Peyer's patch (tissue), 4 donors: Measurements from ENCODE around the gene SEC14L2. TPM values are rescaled to one million over a fixed set of nuclear protein-coding genes. Genes with fewer than 3 reads are reported as not detected.

Experiments
- DNase-seq, 3 donors: peaks; one replicate each; pipeline ENCODE4 v3.0.0-alpha.2; 2017 to 2019
- H3K27ac ChIP-seq, 4 donors: fragments of 200-600 bp; sonication (generic); one replicate each; pipeline ENCODE4 v1.5.1; 2016 to 2019
- H3K27me3 ChIP-seq, 2 donors: fragments of 200-600 bp; sonication (generic); one replicate each; pipeline ENCODE4 v1.5.1; 2019
- H3K36me3 ChIP-seq, 3 donors: fragments of 200-600 bp; sonication (generic); one replicate each; pipeline ENCODE4 v1.5.1; 2016 to 2019
- H3K4me1 ChIP-seq, 4 donors: fragments of 200-600 bp; sonication (generic); one replicate each; pipeline ENCODE4 v1.5.1; 2016 to 2019
- H3K4me3 ChIP-seq, 4 donors: fragments of 200-600 bp; sonication (generic); 1 replicate in 3 of 4; 2 replicates in 1 of 4; pipeline ENCODE4 v1.5.1; 2016 to 2019; ENCODE audit warnings: mild to moderate bottlenecking in 1 of 4
- H3K9me3 ChIP-seq, 4 donors: fragments of 200-600 bp; sonication (generic); one replicate each; pipeline ENCODE4 v1.5.1; 2016 to 2019; ENCODE audit warnings: mild to moderate bottlenecking in 1 of 4
- CTCF ChIP-seq, 6 experiments: fragments of 450-650 bp in 4 of 6; fragments of 200-600 bp in 2 of 6; sonication (generic) in 1 of 6; IDR thresholded peaks; one replicate each; pipeline ENCODE4 v1.5.1; 2017 to 2019; ENCODE audit warnings: antibody characterized with exemption in 6 of 6, mild to moderate bottlenecking in 3 of 6, moderate library complexity in 1 of 6
- POLR2A ChIP-seq, 2 donors: fragments of 450-650 bp; IDR thresholded peaks; one replicate each; pipeline ENCODE4 v1.5.1; 2017; ENCODE audit warnings: antibody characterized with exemption in 2 of 2, mild to moderate bottlenecking in 2 of 2, moderate library complexity in 2 of 2
- total RNA-seq, 4 donors: library from RNA; depleted of rRNA; stranded (reverse); fragments of >200 nt; gene quantifications; one replicate each; pipeline ENCODE4 v1.1.0, GENCODE V29; 2016

SEC14L2 gene
- total RNA-seq, 4 donors from 2014 or later: 3.3 to 53.6 (median 34.6) TPM

DNA sequence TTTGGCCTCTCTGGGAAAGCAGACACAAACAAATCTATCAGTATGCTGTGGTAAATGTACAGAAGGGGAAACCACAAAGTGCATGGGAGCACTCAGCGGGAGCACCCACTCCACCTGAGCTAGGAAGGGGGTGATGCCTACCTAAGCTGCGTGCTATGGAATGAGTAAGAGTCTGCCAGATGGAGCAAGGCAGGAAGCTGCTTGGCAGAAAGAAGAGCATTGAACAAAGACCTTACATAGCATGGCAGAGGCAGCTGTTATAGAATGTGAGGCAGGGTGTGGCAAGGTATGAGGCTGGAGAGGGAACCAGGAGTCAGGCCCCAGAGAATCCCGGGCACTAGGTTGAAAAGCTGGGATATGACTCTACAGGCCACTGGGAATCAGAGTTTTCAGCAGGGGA lies 15.0 kb downstream of the SEC14L2 start:
- no peak for DNase-seq
- Histone ChIP-seq H3K9me3 (no peaks in the 10 kb centered on the region), H3K27me3 (no peaks in the 10 kb centered on the region), H3K4me1 (peaks cover 0 to 12% (median 0%) of the 10 kb centered on the region in 4 donors), H3K36me3 (peaks cover 0 to 79% (median 0%) of the 10 kb centered on the region in 3 donors), H3K4me3 (no peak overlapping the region), H3K27ac (no peak overlapping the region)
- no peak for TF ChIP-seq CTCF (IDR thresholded peaks at IDR 0.05)
- TF ChIP-seq POLR2A (IDR thresholded peaks at IDR 0.05): no peak

- Histone ChIP-seq H3K4me3 (no peak overlapping the region), H3K9me3 (no peaks in the 10 kb centered on the region), H3K27ac (no peak overlapping the region), H3K27me3 (no peaks in the 10 kb centered on the region), H3K4me1 (peaks cover 0 to 22% (median 0%) of the 10 kb centered on the region in 4 donors), H3K36me3 (peaks cover 0 to 78% (median 0%) of the 10 kb centered on the region in 3 donors)
- TF ChIP-seq POLR2A (IDR thresholded peaks at IDR 0.05): no peak
- peak in 1 of 6 experiments; percentile 7 for TF ChIP-seq CTCF (IDR thresholded peaks at IDR 0.05)
- DNase-seq: no peak
Observed at GRCh38 chr22:30413001-30413400, 16.2 kb downstream of the SEC14L2 start.

DNA sequence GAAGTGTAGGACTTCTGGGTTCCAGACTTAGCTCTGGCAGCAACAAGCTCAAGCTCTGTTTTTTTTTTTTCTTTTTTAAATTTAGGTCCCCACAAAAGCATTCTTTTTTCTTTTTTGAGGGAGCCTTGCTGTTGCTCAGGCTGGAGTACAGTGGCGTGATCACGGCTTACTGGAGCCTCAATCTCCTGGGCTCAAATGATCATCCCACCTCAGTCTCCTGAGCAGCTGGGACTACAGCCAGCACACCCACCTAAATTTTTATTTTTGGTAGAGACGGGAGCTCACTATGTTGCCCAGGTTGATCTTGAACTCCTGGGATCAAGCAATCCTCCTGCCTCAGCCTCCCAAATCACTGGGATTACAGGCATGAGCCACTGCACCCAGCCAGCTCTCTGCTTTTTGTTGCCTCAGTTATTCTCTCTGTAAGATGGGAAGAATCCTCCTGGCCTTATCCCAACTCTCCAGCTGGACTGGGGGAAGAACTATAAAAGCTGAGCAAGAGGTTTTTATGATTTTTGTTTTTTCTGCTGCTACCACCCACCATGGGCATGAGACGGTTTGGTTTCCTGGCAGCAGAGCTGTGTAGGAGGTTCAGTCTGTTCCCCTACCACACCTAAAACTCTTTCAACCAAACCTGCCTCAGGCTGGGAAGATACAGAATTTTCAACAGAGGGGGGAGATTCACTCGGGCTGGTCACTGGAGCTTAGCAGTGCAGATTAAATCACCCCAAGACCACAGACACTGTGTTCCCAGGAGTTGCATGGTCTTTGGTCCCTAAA lies 17.1 kb downstream of the SEC14L2 start:
- Histone ChIP-seq H3K9me3 (no peaks in the 10 kb centered on the region), H3K4me1 (peaks cover 0 to 30% (median 0%) of the 10 kb centered on the region in 4 donors), H3K4me3 (no peak overlapping the region), H3K27me3 (no peaks in the 10 kb centered on the region), H3K27ac (no peak overlapping the region), H3K36me3 (peaks cover 0 to 78% (median 0%) of the 10 kb centered on the region in 3 donors)
- DNase-seq: no peak
- TF ChIP-seq CTCF (IDR thresholded peaks at IDR 0.05): no peak
- TF ChIP-seq POLR2A (IDR thresholded peaks at IDR 0.05): no peak

DNA sequence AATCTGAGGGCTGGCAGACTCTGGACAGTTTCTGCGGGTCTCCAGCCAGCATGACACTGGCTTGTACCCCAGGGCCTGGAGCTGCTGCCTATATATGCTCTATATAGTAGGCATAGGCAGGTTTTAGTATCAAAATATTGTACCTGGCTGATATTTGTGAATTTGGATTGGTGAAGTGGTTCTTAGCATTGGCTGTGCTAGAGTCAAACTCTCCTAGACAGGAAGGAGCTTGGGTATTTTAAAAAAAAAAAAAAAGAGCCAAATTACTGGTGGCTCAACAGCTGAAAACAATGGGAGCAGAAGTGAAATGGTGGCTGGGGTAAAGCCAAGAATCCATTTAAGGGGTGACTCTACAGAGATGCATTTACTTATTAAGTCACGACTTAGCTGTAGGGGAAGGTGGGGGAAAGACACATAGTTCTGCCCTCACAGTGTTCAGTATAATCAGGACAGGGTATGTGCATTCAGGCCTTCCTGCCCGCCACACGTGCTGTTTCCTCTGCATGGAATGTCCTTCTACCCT lies 17.8 kb downstream of the SEC14L2 start:
- no peaks in the 10 kb centered on the region for H3K27me3 ChIP-seq
- H3K36me3 ChIP-seq: peaks cover 0 to 76% (median 0%) of the 10 kb centered on the region in 3 donors
- no peak for DNase-seq
- H3K9me3 ChIP-seq: no peaks in the 10 kb centered on the region
- H3K4me1 ChIP-seq: peaks cover 0 to 30% (median 0%) of the 10 kb centered on the region in 4 donors
- TF ChIP-seq CTCF (IDR thresholded peaks at IDR 0.05): no peak
- no peak for TF ChIP-seq POLR2A (IDR thresholded peaks at IDR 0.05)
- H3K27ac ChIP-seq: no peak overlapping the region
- no peak overlapping the region for H3K4me3 ChIP-seq

DNA sequence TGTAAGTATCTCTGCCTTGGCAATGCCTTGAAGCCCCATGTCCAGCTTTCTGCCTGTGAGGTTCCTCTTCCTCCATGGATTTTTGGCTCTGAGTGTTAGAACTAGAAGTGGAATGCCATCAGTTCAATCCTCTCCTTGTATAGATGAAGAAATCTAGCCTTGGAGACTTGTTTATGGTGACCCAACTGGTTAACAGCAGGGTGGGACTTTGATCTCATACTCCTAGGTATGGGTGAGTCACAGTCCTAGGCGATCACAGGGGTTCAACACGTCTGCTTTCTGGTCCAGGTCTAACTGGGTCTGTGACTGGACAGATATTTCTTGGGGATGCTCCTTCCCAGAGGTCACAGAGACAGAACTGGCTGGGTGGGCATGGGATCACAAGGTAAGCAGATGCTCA lies 19.6 kb downstream of the SEC14L2 start:
- Histone ChIP-seq H3K27ac (peak overlapping the region in 1 of 4 donors; percentile 65), H3K9me3 (no peaks in the 10 kb centered on the region), H3K4me1 (peaks cover 0 to 45% (median 3%) of the 10 kb centered on the region in 4 donors), H3K4me3 (no peak overlapping the region), H3K27me3 (no peaks in the 10 kb centered on the region), H3K36me3 (peaks cover 0 to 62% (median 0%) of the 10 kb centered on the region in 3 donors)
- TF ChIP-seq POLR2A (IDR thresholded peaks at IDR 0.05) (no peak), CTCF (IDR thresholded peaks at IDR 0.05) (no peak)
- peak in 1 of 3 donors; percentile 84 for DNase-seq
